ENCODE results near the gene KHDC4.

Gene KHDC4

DNA sequence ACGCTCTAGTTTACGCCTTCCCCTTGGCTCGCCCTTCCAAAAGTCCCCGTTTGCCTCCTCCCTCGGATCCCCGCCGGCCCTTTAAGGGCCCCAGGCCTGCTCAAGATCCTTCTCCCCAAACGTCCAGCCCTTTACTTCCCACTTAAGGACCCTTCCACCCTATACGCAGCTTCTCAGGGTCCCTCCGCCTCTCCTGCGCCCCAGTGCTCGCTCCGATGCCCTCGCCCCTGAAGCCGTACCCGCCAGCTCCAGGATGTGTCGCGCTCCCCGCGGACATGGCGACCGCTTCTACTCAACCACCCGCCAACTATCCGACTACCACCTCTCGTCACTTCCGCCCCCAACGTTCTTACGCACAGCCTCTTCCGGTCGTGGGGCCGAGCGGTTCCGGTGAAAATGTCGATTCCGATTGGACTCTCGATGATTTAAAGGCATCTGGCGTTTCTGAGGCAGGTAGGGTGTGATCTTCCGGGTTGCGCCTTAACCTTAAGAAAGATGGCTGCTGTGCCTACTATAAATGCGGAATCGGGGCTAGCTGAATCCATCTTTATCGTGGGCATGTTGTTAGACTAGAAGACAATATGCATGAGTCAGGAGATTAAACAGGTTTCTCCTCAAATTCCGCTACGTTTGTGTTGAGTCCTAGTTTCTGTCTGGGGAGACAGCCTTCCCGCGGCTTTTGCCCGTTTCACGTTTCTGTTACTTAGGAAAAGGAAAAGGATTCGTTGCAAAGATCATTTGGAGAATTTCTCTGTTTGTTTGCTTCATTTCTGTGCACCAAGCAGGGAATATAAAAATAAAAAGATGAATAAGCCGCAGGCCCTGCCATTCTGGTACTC is at the start of gene KHDC4:
Gene KHDC4 (minus strand): TSS at position 317 of the 839 bp plus-strand sequence. CDS start 40 bp downstream, at position 277.
- peak; percentile 98 for DNase-seq (ENCODE audit: low read depth, low spot score)

- DNase-seq (ENCODE audit: low read depth, low spot score) = peak; percentile 35
These were observed 49.2 kb upstream of the KHDC4 start for GRCh38 chr1:155983191-155984024.

DNA sequence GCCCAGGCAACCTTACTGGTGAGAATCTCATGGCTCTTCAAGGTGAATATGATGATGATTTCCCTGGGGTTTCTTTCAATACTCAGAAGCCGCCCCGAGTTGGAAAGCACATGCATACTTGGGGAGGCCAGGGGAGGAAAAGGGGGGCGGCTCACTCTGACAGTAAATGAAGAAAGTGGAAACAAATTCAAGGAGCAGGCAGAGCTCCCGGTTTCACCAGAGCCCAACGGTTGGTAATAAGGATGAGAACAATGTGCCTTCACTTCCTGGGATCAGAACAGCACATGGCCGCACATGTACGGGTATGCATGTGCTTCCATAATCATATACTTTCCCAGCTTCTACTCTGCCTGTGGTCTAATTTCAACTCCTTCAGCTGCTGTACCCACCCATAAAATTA is 47.9 kb upstream of the KHDC4 start:
- DNase-seq (ENCODE audit: low read depth, low spot score) = no peak

DNA sequence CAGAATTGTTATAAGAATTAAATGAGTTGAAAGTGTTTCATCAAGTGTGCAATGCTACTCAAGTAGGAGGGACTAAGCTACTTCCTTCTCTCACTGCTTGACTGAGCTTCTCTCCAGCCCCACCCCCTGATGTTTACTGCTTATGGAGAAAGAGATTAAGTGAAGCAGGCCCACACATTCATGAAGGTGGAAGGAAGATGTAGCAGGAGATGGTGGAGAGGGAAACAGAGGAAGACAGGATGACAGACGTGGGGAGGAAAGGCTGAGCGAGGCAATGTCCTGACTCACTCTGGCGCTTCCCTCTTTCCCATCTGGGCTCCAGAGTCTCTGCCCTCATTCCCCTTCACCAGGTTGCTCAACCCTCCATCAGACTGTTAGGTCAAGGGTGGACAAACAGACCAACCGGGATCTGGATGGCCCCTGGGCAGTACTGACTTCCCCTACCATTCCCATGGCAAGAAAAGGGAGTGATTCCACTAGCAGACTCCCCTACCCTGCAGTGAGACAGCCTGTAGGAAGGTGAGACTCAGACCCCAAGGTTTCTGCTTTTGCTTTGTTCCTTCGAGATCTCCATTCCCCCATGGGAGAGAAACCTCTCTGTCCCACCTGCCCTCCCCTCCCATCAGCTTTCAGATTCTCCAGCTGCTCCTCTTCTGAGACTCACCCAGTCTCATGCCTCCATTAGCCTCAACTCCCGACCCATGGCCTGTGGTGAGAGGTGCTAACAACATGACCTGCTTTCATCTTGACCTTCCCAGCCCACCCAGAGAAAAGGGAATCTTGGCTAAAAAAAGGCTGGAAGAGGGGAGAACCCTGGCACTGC is 47.3 kb upstream of the KHDC4 start:
- DNase-seq (ENCODE audit: low read depth, low spot score) = no peak

- peak; percentile 45 for DNase-seq (ENCODE audit: low read depth, low spot score)
These were observed 45.6 kb upstream of the KHDC4 start for GRCh38 chr1:155979597-155980343.

GRCh38 chr1:155978973-155979429 is 44.8 kb upstream of the KHDC4 start:
- DNase-seq (ENCODE audit: low read depth, low spot score) = no peak

GRCh38 chr1:155978325-155978972 is 44.2 kb upstream of the KHDC4 start, which contains the start of gene ARHGEF2:
ARHGEF2 (minus strand) TSS chr1:155978547; CDS start chr1:155978427, 120 bp downstream.
- DNase-seq (ENCODE audit: low read depth, low spot score) = peak; percentile 91

GRCh38 chr1:155977690-155978324 is 43.6 kb upstream of the KHDC4 start:
- DNase-seq (ENCODE audit: low read depth, low spot score) = peak; percentile 51

GRCh38 chr1:155976913-155977689 is 42.9 kb upstream of the KHDC4 start:
- no peak for DNase-seq (ENCODE audit: low read depth, low spot score)

DNA sequence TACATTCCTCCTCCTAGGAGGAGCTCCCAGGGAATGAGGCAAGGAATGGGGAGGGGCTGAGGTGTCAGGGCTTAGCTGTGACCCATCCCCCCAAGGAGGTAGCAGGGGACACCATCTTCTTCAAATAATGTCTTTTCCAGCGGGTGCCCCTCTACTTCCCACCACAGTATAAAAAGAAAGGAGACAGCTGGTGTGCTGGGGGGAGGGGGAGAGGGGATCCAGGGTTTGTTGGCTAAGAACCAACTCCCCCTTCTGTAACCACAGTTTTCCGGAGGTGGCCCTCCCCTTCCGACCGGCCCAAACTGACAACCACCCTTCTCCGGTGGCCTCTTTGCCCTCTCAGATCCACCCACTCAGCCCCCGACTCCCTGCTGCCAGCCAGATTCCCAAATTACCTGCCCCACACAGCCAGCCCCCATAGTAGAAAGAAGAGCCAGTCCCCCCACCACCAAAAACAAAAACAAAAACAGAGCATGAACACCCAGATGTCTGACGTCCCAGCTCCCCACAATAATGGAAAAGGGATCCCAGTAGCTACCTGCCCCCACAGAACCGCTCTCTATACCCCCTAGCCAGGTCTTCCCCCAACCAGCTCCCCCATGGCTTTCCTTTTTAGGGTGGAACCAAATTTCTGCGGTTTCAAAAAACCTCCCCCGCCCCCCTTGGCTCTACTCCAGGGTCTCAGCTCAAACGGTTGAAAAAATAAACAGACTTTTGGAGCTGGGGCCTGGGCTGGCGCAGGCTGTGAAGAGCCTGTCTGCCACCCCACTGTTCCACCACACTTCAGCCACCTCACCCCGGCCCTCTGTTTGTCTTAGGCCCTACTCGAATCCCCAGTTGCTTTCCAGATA is 42.1 kb upstream of the KHDC4 start:
- peak; percentile 63 for DNase-seq (ENCODE audit: low read depth, low spot score)

GRCh38 chr1:155975375-155976061 is 41.3 kb upstream of the KHDC4 start:
- no peak for DNase-seq (ENCODE audit: low read depth, low spot score)

DNA sequence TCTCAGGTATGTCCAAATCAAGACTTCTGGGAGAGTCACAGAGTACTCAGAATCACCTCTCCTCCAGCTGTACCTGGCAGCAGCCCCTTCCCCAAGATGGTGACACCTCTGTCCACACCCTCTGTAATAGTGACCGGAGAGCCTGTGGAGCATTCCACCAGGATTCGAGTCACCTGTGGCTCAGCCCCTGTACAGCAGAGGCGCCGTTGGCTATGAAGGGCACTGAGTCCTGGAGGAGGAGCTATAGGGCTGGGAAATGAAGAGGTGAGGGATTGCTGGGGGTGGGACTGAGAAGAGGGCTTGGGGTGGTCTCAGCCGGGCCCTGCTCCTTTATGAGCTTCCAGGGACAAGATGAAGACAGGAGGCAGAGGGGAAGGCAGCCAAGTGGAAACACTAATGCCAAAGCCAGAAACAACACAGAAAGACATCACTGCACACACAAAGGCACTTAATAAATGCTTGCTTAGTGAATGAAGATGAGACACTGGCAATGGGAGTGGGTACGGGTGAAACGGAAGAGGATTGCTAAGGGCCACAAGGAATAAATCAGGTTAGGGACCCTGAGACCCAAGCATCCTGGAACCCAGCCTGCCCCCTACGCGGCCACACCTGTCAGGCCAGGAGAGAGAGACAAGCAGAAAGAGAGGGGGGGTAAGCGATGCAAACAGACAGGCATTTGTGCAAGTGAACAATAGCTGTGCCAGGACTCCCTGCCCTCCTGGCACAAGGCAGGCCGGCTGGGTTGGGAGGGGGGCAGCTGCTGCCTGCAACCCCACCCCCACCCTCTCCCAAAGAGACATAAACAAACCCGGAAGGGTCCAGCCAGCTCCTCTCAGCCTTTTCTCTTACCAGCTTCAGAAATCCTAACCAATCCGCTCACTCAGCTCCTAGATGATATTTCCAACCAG is 40.2 kb upstream of the KHDC4 start:
- DNase-seq (ENCODE audit: low read depth, low spot score) = no peak

- DNase-seq (ENCODE audit: low read depth, low spot score) = no peak
These were observed 39.5 kb upstream of the KHDC4 start for GRCh38 chr1:155973723-155974122.

DNA sequence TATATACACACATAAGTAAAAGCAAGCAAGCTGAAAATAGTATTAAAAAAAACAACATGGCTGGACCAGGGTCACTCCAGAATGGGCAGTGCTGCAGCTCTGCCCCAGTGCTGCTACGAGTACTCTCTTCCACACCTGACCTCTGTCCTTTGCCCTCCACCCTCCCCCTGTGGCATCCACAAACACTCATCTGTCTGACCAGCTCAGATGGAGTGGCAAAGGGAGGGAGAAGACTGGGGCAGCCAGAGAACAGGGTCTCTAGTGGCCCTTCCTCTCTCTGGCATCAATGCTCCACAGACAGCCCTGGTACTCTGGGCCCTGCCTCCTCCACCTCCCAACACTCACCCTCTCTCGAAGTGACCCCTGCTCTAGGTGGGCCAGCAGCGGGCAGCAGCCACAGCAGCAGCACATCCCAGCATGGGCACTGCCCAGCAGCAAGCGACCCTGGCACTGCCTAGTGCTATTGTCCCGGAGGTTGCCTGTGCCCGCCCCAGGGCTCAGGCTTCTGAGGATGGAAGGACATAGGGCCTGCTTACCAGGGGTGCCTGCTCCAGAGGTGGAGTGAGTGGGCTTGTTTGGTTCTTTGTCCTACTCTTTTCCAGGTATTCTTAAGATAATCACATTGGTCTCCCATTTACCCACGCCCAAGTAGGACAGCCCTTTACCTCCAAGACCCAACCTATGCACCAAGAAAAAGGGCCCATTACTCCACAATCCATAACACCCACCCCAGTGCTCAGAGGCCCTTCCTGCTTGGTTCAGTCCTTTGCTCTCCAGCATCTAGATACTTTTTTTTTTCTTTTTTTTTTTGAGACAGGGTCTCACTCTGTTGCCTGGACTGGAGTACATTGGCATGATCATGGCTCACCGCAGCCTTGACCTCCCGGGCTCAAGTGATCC is 37.9 kb upstream of the KHDC4 start:
- DNase-seq (ENCODE audit: low read depth, low spot score) = no peak

DNA sequence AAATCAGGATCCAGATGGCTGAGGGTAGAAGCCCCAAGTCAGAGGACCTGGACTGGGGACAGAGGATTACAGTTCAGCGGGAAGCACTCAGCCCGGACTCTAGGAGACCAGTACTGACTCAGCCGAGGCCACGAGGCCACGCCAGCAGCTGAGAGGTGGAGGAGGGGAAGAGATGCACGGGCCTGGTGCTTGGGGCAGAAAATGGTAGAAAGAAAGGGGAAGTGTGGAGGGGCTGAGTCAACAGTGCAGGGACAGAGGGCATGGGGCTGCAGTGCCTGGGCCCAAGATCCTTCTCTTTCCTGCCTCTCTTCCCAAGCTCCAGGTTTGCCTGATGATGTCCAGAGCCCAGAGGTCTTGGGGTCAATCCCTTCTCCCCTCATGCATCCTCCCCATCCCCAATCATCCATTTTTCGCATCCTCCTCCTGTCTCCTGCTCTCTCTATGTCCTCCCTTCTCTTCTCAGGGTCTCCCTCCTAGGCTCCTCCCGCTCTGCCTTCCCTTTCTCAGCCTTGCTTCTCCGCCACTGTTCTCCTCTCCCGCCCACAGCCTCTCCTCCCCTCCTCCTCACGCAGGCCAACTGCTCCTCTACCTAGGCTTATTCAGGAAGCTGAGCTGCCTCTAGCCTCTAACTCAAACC is 36.4 kb upstream of the KHDC4 start:
- peak; percentile 40 for DNase-seq (ENCODE audit: low read depth, low spot score)
